Activated T-cell treated with anti-CD3 and anti-CD28 coated beads, Interleukin-2, amount 50 U/mL, for 1 hour (primary cell): Measurements from ENCODE around the gene HBM.
"Not testable (repeated sequence)": the region's sequence is repeated elsewhere in the genome, so short reads cannot be mapped to it uniquely, and the experiment has no call there.

Experiments used
- DNase-seq: peaks from one replicate; pipeline ENCODE4 v3.0.0-alpha.2; 2020

The HBM gene

DNA sequence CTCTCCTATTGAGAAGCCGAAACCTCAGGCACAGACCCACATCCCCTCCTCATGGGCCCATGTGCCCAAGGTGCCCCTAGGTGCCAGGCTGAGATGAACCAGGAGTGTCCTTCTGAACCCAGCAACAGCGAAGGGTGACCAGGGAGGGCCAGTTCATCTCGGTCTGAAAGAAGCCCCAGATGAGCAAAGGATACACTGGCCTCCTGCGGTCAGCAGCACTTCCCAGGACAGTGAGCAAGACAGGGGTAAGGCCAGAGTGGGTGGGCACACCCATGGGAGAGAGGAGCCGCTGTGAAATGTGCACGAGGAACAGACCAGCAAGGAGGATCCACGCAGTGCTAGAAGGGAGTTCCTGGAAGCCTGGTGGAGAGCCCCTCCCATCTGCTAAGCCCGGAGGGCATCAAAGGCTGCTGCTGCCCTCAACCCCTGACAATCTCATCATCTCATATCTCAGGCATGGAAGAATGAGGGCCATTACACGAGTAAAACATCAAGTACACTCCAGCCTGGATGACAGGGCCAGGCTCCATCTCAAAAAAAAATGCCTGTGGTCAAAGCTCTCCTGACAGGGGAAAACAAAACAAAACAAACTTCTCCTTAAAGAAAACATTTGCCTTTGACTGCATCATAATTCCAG lies 16.6 kb upstream of the HBM start:
- DNase-seq: no peak

DNA sequence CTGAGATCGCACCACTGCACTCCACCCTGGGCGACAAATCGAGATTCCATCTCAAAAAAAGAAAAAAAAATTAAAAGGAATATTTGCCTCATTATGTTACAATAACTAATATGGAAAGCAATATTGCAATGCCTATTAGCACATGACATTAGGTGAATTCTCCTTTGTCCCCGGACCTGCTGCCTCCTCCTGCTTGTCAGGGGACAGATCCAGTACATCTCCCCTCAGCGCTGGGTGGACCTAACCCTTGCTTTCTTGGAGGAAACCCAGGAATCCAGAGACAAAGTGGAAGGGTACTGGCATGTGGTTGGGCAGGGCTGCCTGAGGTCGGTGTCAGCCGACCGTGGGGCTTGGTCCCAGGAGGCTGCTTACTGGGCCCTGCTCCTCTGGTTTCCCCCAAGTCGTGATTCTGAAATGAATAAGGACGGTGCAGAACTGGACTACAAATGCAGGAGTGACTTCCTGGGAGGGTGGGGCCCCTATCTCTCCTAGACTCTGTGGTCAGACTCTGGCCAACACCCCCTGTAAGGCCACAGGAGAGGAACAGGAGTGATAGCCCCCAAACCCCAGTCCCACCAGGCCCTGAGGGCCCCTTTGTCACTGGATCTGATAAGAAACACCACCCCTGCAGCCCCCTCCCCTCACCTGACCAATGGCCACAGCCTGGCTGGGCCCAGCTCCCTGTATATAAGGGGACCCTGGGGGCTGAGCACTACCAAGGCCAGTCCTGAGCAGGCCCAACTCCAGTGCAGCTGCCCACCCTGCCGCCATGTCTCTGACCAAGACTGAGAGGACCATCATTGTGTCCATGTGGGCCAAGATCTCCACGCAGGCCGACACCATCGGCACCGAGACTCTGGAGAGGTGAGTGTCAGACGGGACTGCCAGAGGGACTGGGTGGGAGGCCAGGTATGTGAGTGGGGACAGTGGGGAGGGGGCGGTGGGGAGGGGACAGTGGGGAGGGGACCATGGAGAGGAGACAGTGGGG lies 13.3 kb upstream of the HBM start, which contains the start of gene HBZ:
Gene HBZ (plus strand): TSS at position 504 of the 988 bp plus-strand sequence. CDS start 266 bp downstream, at position 770.
- DNase-seq: no peak

DNA sequence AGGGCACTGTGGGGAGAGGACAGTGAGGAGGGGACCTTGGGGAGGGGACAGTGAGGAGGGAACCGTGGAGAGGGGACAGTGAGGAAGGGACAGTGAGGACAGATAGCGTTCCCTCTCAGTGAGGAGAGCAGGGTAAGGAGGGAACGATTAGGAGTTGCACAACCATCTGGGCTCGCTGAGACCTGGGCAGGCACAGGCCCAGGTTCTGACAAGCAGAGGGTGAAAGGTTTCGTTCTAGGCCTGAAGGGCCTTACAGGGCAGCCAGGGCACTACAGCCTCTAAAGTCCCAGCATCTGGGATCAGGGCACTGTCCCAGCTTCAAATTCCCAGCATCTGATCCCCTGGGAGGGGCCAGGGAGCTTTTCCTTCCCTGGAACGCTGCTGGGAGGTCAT lies 12.7 kb upstream of the HBM start:
- DNase-seq: not testable (repeated sequence)

DNA sequence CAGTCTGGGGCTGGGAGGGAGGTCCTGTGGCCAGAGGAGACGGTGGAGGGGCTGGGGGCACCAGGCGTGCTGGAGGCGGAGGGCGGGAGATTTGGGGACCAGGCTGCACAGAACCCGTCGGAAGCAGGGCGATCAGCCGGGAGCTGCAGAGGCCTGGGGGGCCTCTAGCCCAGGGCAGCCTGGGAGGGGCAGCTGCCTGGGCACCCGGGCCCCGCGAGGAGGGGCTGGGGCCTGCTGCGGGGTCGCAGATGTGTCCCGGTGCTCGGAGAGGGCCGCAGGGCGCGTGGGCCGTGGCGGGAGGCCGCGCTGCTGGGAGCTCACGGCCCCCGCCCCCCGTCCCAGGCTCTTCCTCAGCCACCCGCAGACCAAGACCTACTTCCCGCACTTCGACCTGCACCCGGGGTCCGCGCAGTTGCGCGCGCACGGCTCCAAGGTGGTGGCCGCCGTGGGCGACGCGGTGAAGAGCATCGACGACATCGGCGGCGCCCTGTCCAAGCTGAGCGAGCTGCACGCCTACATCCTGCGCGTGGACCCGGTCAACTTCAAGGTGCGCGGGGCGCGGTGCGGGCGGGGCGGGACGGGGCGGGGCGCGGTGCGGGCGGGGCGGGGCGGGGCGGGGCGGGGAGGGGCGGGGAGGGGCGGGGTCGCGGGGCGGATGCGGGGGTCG lies 12.1 kb upstream of the HBM start:
- DNase-seq: not testable (repeated sequence)

DNA sequence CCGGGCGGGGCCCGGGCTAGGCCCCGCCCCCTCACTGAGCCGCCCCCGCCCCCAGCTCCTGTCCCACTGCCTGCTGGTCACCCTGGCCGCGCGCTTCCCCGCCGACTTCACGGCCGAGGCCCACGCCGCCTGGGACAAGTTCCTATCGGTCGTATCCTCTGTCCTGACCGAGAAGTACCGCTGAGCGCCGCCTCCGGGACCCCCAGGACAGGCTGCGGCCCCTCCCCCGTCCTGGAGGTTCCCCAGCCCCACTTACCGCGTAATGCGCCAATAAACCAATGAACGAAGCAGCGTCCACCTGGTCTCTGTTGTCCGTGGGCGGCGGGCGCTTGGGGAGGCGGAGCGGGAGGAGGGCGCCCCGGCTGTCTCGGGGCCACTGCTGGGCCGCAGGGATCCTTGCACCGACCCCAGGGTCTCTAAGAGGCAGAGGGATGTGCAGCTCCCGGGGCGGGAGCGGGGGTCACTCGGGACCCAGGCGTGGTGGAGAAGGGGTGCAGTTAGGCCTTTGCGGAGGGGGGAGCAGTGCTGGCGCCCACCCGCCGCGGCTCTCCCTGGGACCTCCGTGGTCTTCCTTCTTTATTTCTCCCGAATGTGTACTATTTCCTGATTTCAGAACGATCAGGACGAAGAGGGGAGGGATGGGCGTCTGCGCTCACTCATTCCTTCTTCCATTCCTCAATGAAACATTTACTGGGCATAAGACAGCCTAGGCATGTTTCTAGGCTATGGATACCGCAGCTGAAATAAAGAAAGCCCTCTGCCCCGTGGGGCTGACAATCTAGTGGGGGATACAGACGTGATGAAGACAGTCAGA lies 11.4 kb upstream of the HBM start:
- no peak for DNase-seq

DNA sequence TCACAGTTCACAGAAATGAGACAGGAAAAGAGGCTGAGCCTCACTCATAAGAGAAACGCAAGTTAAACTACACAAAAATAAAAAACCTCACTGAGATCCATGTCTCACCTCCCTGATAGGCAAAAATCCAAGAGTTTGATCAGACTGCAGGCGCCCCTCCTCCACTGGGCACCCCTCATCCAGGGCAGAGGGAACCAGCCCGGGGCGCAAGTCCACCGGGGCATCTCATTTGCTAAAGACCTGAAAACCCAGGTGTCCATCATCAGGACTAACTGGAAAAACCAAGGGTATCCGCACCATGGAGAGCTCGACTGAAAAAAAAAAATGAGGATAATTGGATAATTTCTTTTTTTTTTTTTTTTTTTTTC lies 10.8 kb upstream of the HBM start:
- DNase-seq: no peak

DNA sequence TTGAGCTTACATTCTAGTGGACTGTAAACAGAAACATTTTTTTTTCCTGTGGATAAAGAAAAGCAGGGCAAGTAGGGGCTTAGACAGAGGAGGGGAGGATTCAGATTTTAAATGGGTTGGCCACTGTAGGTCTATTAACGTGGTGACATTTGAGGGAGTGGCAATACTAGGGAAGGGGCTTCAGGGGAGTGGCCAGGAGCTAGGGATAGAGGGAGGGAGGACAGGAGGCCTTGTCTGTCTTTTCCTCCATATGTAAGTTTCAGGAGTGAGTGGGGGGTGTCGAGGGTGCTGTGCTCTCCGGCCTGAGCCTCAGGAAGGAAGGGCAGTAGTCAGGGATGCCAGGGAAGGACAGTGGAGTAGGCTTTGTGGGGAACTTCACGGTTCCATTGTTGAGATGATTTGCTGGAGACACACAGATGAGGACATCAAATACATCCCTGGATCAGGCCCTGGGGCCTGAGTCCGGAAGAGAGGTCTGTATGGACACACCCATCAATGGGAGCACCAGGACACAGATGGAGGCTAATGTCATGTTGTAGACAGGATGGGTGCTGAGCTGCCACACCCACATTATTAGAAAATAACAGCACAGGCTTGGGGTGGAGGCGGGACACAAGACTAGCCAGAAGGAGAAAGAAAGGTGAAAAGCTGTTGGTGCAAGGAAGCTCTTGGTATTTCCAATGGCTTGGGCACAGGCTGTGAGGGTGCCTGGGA lies 6.5 kb upstream of the HBM start:
- DNase-seq: no peak

DNA sequence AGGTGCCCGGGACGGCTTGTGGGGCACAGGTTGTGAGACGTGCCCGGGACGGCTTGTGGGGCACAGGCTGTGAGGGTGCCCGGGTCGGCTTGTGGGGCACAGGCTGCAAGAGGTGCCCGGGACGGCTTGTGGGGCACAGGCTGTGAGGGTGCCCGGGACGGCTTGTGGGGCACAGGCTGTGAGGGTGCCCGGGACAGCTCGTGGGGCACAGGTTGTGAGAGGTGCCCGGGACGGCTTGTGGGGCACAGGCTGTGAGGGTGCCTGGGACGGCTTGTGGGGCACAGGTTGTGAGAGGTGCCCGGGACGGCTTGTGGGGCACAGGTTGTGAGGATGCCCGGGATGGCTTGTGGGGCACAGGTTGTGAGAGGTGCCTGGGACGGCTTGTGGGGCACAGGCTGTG lies 5.5 kb upstream of the HBM start:
- DNase-seq: not testable (repeated sequence)

DNA sequence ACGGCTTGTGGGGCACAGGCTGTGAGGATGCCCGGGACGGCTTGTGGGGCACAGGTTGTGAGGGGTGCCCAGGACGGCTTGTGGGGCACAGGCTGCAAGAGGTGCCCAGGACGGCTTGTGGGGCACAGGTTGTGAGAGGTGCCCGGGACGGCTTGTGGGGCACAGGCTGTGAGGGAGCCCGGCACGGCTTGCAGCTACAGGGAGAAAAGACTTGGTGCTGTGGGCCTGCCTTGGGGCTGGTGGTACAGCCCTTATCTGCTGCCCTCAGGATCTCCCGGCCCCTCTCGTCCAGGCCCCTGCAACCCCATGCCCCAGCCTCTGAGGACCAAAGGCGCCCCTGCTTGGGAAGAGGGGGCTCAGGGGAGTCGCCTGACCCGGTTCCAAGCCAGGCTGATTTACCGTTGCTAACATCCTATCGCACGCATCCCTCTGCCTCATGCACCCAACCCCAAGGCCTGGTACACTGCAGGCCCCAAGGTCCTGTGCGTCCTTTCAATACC lies 5.0 kb upstream of the HBM start:
- DNase-seq: no peak

DNA sequence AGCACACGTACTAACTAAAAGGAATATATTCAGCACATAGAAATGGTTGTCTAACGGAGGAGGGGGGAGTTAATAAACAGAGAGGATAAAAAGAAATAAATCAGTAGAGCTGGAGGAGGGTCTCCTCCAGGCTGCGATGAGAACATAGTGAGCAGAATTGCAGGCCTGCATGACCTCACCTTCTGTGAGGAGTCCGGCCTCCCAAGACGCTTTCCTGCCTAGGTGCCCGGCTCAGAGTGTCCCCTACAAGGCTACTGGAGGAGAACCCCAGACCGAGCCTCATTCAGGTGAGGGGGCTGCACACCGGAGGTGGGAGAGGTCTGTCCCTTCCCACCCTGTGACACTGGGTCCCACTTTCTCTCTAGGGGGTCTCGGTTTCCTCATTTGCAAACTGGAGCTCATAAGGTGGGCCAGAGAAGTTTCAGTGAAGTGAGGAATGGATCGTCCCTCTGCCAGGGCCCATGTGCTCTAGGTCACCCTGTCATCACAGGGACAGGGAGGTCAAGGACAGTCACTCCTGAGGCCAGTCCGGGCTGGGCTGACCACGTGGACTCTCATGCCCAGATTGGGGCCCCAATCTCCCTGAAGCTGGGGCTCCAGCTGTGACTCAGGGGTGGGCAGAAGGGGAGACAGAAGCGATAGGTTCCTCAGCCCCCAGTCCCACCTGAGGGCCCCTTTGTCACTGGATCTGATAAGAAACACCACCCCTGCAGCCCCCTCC lies 3.3 kb upstream of the HBM start:
- DNase-seq: no peak

DNA sequence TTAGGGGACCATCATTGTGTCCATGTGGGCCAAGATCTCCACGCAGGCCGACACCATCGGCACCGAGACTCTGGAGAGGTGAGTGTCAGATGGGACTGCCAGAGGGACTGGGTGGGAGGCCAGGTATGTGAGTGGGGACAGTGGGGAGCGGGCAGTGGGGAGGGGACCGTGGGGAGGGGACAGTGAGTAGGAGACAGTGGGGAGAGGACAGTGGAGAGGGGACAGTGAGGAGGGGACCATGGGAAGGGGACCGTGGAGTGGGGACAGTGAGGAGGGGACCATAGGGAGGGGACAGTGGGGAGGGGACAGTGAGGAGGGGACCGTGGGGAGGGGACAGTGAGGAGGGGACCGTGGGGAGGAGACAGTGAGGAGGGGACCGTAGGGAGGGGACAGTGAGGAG lies 2.6 kb upstream of the HBM start:
- DNase-seq: not testable (repeated sequence)

DNA sequence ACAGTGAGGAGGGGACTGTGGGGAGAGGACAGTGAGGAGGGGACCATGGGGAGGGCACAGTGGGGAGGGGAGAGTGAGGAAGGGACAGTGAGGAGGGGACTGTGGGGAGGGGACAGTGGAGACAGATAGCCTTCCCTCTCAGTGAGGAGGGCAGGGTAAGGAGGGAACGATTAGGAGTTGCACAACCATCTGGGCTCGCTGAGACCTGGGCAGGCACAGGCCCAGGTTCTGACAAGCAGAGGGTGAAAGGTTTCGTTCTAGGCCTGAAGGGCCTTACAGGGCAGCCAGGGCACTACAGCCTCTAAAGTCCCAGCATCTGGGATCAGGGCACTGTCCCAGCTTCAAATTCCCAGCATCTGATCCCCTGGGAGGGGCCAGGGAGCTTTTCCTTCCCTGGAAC lies 2.1 kb upstream of the HBM start:
- DNase-seq: not testable (repeated sequence)

DNA sequence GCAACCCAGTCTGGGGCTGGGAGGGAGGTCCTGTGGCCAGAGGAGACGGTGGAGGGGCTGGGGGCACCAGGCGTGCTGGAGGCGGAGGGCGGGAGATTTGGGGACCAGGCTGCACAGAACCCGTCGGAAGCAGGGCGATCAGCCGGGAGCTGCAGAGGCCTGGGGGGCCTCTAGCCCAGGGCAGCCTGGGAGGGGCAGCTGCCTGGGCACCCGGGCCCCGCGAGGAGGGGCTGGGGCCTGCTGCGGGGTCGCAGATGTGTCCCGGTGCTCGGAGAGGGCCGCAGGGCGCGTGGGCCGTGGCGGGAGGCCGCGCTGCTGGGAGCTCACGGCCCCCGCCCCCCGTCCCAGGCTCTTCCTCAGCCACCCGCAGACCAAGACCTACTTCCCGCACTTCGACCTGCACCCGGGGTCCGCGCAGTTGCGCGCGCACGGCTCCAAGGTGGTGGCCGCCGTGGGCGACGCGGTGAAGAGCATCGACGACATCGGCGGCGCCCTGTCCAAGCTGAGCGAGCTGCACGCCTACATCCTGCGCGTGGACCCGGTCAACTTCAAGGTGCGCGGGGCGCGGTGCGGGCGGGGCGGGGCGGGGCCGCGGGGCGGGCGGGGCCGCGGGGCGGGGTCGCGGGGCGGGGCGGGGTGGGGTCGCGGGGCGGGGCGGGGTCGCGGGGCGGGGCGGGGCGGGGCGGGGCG lies 1.5 kb upstream of the HBM start:
- DNase-seq: not testable (repeated sequence)

DNA sequence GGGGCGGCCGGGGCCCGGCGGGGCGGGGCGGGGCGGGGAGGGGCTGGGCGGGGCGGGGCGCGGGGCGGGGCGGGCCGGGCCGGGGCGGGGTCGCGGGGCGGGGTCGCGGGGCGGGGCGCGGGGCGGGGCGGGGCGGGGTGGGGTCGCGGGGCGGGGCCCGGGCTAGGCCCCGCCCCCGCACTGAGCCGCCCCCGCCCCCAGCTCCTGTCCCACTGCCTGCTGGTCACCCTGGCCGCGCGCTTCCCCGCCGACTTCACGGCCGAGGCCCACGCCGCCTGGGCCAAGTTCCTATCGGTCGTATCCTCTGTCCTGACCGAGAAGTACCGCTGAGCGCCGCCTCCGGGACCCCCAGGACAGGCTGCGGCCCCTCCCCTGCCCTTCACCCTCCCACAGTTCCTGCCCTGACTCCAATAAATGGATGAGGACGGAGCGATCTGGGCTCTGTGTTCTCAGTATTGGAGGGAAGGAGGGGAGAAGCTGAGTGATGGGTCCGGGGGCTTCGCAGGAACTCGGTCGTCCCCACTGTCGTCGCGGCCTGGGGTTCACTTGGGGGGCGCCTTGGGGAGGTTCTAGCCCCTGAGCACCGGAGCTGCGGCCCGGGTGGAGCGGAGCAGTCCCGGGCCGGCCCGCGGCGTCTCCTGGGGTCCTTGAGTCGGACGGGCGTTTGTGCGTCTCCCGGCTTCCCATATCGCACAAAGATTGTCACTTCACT lies 795 bp upstream of the HBM start:
- no peak for DNase-seq

DNA sequence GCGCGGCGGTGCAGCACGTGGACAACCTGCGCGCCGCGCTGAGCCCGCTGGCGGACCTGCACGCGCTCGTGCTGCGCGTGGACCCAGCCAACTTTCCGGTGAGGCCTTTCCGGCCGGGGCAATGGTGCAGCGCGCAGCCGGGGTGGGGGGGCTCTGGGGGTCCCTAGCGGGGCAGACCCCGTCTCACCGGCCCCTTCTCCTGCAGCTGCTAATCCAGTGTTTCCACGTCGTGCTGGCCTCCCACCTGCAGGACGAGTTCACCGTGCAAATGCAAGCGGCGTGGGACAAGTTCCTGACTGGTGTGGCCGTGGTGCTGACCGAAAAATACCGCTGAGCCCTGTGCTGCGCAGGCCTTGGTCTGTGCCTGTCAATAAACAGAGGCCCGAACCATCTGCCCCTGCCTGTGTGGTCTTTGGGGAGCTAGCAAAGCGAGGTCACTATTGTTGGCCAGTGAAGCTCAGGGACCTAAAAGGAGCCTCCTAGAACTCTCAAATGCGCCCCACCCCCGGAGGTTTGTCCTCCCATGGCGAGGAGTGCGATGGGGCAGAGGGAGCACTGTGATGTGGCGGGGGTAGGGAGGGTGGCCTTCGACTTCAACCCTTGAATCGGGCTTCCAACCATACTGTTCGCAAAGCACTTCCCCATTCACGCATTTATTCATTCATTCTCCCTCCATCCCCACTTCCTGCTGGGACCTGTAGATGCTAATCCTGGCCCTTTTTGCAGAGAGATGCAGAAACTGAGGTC lies 770 bp downstream of the HBM start:
- no peak for DNase-seq

DNA sequence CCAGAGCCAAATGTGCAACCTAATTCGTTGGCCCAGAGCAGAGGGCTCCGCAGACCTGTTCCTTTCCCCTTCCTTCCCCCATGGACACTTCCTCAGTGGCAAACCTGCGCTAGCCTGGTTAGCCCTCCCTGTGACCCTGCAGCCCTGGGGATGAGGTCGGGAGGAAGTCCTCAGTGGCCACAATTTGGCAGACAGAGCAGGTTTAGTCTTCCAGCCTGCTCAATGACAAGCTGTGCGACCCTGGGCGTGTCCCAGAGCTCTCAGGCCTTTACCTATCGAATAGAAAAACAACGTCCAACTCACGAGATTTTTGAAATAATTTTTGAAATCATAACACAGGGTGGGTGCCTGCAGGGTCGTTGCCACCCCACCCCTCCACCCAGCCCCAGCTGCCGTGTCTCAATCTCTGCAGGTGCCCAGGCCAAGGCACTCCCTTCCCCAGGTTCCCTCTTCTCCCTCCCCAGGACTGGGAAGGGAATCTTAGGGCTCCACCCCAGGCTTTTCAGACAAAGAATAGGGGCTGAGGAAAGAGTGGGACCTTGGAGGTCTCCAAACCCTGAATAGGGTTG lies 1.4 kb downstream of the HBM start:
- DNase-seq: no peak

DNA sequence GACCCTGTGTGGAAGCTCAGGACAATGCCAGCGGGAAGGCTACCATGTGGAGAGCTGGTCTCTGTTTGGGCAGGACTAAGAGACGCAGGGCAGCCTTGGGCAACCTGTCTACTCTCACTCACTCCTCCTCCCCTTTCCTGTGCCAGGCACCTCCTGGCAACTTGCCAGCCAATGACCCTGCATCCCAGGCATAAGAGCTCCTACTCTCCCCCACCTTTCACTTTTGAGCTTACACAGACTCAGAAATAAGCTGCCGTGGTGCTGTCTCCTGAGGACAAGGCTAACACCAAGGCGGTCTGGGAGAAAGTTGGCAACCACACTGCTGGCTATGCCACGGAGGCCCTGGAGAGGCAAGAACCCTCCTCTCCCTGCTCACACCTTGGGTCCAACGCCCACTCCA lies 2.6 kb downstream of the HBM start:
- DNase-seq: no peak

DNA sequence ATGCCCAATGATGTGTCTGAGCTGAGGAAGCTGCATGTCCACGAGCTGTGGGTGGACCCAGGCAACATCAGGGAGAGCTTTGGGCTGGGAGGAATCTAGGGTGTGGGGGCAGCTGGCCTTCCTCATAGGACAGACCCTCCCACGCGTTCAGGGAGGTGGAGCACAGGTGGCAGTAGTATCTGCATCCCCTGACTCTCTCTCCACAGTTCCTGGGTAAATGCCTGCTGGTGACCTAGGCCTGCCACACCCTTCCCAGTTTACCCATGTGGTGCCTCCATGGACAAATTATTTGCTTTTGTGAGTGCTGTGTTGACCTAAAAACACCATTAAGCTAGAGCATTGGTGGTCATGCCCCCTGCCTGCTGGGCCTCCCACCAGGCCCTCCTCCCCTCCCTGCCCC lies 3.2 kb downstream of the HBM start:
- DNase-seq: no peak

DNA sequence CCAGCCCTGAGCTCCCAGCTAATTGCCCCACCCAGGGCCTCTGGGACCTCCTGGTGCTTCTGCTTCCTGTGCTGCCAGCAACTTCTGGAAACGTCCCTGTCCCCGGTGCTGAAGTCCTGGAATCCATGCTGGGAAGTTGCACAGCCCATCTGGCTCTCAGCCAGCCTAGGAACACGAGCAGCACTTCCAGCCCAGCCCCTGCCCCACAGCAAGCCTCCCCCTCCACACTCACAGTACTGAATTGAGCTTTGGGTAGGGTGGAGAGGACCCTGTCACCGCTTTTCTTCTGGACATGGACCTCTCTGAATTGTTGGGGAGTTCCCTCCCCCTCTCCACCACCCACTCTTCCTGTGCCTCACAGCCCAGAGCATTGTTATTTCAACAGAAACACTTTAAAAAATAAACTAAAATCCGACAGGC lies 4.3 kb downstream of the HBM start:
- not testable (repeated sequence) for DNase-seq
